C4-2B (cell line): ENCODE data around the gene GNL3L.
A peak's percentile ranks its signal among the peaks of the same experiment; 100 is the strongest.
"Not testable (repeated sequence)": the region's sequence is repeated elsewhere in the genome, so short reads cannot be mapped to it uniquely, and the experiment has no call there.

Source experiments
- H3K27ac ChIP-seq: fragments of 450-650 bp; 2 replicates; pipeline ENCODE4 v1.5.1; 2017
- ZFX ChIP-seq: fragments of 450-650 bp; IDR thresholded peaks from 2 replicates; pipeline ENCODE4 v1.6.1; 2017
- TF ChIP-seq, protein P1 (sequence below): fragments of 450-650 bp; conservative IDR thresholded peaks from 2 replicates; pipeline ENCODE4 v1.5.1; 2017; ENCODE audit warnings: mild to moderate bottlenecking

Gene GNL3L, protein sequence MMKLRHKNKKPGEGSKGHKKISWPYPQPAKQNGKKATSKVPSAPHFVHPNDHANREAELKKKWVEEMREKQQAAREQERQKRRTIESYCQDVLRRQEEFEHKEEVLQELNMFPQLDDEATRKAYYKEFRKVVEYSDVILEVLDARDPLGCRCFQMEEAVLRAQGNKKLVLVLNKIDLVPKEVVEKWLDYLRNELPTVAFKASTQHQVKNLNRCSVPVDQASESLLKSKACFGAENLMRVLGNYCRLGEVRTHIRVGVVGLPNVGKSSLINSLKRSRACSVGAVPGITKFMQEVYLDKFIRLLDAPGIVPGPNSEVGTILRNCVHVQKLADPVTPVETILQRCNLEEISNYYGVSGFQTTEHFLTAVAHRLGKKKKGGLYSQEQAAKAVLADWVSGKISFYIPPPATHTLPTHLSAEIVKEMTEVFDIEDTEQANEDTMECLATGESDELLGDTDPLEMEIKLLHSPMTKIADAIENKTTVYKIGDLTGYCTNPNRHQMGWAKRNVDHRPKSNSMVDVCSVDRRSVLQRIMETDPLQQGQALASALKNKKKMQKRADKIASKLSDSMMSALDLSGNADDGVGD

DNA sequence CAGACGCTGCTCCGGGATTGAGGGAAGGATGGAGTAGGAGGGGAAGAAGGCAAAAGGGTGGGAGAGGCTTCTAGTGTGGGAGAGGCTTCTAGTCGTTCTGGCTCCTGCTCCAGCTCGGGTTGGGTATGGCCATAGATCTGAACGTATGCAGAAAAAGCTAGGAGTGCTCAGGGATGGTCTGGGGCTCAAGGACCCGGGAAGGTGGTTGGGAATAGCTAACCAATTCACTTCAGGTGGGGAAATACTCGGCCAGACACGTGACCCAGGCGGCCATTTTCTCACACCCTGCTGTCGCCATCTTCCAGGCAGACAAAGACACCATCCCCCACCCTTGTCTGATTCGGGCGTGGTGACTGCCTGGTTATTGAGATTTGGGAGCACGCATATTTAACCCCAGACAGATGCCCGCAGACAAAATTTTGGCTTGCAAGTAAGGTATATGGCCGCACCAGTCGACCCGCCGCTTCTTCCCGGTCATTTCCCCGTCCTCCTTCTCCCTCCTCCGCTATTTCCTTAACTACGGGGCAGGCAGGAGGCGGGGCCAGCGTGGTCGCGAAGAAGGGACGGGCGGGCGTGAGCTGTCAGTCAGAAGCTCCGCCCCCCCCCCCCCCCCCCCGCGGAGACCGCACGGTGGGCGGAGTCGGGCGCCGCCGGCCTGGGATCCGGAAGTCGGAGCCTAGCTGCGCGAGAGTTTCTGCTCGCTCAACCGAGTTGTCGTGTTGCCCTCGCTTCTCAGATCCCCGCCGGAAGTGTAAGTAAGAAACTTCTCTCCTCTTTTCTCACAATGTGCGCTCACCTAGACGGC is at the start of gene GNL3L:
GNL3L (plus strand) TSS at position 668 of the 805 bp plus-strand sequence. CDS start 2,348 bp downstream, outside the sequence.
- peak within 1 kb of the TSS; percentile 91 for H3K27ac ChIP-seq
- no peak for TF ChIP-seq ZFX
- TF ChIP-seq, protein P1, sequence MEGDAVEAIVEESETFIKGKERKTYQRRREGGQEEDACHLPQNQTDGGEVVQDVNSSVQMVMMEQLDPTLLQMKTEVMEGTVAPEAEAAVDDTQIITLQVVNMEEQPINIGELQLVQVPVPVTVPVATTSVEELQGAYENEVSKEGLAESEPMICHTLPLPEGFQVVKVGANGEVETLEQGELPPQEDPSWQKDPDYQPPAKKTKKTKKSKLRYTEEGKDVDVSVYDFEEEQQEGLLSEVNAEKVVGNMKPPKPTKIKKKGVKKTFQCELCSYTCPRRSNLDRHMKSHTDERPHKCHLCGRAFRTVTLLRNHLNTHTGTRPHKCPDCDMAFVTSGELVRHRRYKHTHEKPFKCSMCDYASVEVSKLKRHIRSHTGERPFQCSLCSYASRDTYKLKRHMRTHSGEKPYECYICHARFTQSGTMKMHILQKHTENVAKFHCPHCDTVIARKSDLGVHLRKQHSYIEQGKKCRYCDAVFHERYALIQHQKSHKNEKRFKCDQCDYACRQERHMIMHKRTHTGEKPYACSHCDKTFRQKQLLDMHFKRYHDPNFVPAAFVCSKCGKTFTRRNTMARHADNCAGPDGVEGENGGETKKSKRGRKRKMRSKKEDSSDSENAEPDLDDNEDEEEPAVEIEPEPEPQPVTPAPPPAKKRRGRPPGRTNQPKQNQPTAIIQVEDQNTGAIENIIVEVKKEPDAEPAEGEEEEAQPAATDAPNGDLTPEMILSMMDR = no peak

DNA sequence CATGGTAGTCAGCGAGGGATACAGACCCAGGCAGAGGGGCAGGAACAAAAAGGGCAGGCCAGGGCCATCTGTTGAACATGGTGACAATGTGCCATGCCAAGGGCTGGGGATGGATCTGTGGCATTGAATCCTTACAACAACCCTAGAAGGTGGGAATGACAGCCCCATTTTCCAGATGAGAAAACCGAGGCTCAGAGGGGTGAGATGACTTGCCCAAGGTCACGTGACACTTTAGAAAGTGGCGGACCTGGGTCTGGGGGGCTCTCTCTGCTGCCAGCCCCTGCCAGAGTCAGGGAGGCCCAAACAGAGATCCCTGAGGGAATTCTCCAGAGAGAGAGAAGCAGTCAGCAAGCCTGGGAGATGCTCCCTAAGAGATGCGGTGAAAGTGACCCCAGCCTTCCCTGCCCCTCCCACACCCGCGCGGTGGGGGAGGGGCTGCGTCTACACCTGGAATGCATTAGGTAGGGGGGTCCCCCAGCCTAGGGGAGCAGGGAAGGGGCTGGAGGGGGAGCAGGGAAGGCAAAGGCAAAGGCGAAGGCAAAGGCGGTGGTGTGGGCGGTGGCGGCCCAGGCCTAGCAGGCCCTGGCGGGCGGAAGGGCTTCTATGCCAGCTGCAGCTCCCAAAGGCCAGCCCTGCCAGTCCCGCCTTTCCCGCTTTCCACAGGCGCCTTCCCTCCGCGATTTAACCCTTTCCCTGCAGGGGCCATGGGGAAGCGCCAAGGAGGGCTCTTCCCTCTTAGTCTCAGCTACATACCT is 47.0 kb upstream of the GNL3L start:
- TF ChIP-seq ZFX = no peak
- TF ChIP-seq, protein P1 = no peak
- H3K27ac ChIP-seq = no peak overlapping the region

DNA sequence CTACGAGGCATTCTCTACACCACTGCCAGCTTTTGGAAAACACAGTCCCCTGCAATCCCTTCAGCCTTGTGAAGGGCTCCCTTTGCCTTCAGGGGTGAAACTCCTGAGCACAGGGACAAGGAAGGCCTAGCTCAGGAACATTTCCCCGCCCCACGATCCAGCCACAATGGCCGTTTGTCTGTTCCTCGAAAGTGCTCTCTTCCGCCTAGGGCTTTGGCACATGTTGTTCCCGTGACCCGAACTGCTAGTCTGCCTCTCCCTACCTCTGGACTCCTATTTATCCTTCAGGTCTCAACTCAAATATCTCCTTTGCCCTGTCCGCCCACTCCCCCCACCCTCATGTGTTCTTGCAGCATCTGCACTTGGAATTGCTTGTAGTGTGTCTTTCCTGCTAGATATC is 46.1 kb upstream of the GNL3L start:
- TF ChIP-seq, protein P1 = no peak
- TF ChIP-seq ZFX = no peak
- H3K27ac ChIP-seq = no peak overlapping the region

DNA sequence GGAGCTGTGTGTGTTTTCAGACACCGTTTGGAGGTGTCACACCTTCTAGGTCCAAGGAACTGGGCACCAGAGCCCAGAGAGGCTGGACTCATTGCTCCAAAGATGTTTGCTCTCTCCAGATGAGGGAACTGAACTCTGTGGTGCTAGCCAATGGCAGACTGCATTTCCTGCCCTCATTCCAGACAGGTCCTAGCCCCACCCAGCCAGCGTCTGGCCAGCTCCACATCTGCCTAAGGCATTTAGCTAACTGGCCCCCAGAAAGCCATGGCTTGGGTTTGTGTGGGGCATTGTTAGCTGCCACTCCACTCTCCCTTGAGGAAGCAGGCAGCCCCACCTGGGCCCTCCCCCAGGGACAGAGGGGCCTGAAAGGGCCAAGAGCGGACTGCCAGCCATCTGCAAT is 45.4 kb upstream of the GNL3L start:
- TF ChIP-seq, protein P1 = no peak

DNA sequence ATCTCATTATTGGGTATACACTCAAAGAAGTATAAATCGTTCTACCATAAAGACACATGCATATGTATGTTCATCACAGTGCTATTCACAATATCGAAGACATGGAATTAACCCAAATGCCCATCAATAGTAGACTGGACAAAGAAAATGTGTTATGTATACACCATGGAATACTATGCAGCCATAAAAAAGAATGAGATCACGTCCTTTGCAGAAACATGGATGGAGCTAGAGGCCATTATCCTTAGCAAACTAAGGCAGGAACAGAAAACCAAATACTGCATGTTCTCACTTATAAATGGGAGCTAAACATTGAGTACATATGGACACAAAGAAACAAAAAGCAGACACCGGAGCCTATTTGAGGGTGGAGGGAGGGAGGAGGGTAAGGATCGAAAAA is 40.2 kb upstream of the GNL3L start:
- H3K27ac ChIP-seq = not testable (repeated sequence)

More for the DNA sequence above, 45.4 kb upstream of the GNL3L start:
- H3K27ac ChIP-seq = no peak overlapping the region

DNA sequence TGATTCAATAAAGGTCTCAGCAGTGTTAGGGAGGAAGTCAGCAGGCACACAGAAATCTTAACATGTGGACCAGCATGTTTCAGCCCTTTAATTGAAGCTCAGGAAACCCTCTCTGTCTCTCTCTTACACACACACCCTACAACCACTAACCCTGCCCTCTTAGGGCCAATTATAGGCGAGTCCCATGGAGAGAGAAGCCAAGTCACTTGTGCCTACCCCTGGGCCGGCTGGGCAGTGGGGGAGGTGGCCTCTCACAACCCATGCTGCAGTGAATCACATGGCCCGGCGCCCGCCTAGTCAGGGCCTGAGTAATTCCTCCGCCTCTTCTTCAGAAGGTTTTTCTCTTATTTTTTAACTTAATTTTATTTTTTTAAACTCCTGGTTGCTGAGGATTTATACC is 37.7 kb upstream of the GNL3L start:
- TF ChIP-seq, protein P1 = no peak
- TF ChIP-seq ZFX = no peak
- no peak overlapping the region for H3K27ac ChIP-seq

DNA sequence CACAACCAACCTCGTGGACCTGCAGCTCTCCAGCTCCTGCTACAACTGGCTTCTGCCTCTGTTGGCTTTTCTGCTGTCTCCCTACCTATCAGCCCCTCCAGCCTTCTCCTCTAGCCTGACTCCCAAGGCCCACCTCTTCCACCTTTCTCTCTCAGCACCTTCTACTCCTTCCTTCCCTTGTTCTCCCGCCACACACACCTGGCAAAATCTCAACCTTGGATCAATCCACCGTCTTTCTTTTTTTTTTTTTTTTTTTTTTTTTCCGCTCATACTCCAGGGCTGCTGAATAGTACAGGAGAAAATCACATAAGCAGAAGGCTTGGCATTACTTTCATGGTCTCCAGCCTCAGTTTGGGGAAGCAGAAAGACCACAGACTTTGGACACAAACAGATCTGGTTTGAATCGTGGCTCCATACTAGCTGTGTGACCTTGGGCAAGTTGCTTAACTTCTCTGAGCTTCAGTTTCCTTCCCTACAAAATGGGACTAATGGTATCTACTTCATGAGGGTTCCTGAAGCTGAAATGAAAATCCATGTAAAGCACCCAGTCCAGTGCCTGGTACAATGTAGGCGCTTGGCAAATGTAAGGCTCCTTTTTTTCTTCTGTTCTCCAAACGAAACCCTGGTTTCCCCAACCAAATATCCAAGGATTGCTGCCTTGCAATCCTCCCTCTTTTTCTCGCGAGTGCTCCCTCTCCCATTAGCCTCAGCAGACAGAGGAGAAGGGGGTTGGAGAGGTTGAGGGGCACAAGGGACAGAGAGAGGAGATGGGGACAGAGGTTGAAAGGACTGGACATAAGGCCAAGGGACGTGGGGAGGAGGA is 35.6 kb upstream of the GNL3L start:
- no peak for TF ChIP-seq ZFX
- TF ChIP-seq, protein P1 = no peak
- no peak overlapping the region for H3K27ac ChIP-seq
